Neural progenitor cell (in vitro differentiated cells): ENCODE data around the gene KLHL7.

Experiments used
- CTCF ChIP-seq: fragments of 200-600 bp; sonication (generic); IDR thresholded peaks from 2 replicates; pipeline ENCODE4 v1.5.1; 2017; ENCODE audit warnings: antibody characterized with exemption, mild to moderate bottlenecking
- EZH2 ChIP-seq: fragments of 200-600 bp; sonication (generic); IDR thresholded peaks from 2 replicates; pipeline ENCODE4 v1.6.1; 2017; ENCODE audit warnings: antibody characterized with exemption, mild to moderate bottlenecking, moderate library complexity
- EZH2phosphoT487 ChIP-seq: fragments of 200-600 bp; sonication (generic); IDR thresholded peaks from 2 replicates; pipeline ENCODE4 v1.6.1; 2017; ENCODE audit warnings: antibody characterized with exemption

GRCh38 chr7:23184709-23185359 lies 79.2 kb downstream of the KLHL7 start:
- TF ChIP-seq CTCF, result peak; percentile 38
- TF ChIP-seq EZH2, result no peak
- no peak for TF ChIP-seq EZH2phosphoT487
